GM18861 (cell line): ENCODE measurements around the gene CFAP100.

Source experiments
- ATAC-seq: cut with Tn5 transposase; IDR thresholded peaks from one replicate; pipeline ENCODE4 v1.9.1; 2021; ENCODE audit not compliant: unreplicated experiment

Gene CFAP100

DNA sequence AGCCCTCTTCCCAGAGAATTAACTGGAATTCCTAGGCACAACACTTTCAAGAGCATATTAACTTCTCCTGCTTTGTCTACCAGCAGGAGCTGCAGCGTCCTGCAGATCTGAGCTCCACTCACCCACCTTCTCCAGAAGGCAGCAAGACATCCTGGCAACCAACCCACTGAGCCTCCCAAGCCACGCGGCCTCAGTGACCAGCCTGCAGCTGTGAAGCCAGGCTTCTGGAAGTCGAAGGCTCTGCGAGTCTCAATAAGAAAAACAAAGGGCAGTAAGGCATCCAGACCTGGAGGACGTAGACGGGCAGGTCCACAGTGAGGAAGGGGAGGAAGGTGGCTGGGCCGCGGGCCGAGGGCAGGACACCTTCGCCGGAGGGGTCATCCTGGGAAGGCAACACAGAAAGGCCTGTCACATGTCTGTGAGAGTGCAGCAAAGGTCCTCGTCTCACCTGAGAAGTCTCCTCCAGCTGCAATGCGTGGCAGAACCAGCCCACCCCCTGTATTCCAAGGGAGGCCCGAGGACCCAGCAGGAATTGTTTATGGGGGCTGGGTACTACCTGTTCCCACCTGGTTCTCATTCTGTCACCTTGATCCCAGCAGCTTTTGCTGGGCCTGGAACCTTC is 44.7 kb downstream of the CFAP100 start:
- ATAC-seq, result no peak

DNA sequence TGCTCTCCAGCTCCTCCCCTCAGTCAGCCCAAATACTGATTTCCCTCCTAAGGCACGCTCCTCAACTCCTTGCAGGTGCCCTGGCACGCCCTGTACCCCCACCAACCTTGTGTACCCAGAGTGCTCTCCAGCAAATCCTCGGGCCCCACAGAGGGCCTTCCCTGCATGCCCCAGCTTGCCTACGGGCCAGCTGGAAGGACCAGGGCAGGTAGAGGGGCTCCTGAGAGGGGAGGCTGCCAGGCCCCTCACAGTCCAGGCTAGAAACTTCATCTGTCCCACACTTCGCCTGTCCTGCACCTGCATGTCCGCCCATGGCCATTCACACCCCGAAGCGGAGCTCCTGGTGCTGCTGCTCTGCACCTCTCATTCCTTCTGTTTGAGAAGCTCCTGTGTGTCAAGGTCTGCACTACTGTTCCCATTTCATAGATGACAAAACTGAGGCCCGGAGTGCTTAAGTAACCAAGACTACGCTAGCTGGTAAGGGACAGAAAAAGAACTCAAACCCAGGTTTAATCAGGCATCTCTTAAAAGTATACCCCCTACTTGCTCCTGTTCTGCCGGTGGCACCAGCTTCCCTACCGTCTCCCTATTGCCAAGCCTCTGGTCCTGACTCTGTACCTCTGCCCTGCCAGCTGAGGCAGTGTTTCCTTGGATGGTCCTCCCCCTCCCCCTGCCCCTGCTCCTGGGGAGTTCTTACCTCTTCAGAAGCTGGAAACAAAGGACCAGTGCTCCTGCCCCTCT is 45.4 kb downstream of the CFAP100 start:
- ATAC-seq, result no peak

DNA sequence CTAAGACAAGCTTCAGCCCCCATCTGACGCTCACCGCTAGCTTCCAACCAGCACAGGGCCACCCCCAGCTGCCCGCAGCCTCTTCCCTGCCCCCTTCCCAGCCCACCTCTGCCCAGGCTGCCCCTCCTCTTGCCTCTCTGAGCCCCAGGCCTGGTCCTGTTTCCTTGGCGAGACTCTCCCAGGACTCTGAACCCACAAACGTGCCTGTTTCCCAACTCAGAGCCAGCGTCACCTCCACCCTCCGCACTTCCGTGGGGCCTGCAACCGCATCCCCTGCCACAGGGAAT is 45.9 kb downstream of the CFAP100 start:
- ATAC-seq, result no peak

DNA sequence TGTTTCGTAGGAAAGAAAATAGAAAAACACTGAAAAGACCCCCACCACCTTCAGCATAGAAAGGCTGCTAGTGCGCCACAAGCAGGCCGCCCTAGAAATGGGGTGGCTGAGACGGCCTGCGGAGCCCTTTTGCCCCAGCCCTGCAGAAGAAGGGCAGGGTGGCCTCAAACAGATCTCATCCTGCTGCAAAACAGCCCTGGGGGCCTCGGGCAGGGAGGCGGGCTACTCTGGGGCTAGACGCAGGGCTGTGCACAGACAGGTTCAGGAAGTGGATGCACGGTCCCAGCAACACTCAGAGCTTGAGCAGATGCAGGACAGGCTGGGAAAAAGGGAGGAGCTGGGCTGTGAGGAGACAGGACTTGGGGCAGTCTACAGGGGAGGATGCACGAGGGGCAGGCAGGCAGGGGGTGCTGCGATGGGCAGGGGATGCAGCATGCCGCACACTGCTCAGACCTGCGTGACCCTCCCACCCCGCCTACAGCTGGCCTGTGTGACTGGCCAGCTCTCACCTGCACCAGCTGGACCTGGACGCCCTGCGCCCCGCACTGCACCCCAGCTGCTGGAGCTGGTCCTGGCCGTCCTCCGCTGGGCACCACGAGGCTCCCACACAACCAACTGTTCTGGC is 46.7 kb downstream of the CFAP100 start:
- no peak for ATAC-seq

DNA sequence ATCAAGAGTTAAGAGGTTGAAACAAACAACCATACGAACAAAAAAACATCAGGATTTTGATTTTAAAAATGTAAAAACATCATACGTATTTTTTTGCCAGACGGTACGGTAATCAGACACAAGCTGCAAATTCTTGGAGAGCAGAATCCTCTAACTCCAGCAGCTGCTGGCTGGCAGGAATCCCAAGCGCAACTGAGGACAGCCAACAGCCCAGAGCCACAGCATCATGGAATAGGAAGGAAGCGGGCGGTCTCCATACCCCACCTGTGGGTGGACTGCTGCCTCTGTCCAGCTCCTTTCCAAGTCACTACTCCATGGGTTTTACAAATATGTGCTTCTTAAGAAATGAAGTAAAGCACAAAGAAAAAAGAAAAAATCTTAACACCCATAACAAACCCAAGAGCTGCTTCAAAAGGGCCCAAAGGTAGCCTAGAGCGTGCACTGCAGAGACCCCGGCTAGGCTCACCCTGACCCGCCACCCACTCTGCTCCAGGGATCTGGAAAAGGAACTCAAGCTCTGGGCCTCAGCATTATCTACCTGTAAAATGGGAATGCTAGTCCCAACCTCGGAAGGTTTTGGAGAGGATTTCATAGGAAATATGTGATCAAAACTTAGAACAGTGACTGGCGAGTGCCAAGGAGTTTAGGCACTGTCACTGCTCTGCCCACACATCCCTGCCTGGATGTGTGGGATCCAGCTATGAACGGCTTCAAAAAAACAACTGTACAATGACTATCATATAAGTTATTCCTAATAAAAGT is 47.6 kb downstream of the CFAP100 start:
- ATAC-seq, result no peak

DNA sequence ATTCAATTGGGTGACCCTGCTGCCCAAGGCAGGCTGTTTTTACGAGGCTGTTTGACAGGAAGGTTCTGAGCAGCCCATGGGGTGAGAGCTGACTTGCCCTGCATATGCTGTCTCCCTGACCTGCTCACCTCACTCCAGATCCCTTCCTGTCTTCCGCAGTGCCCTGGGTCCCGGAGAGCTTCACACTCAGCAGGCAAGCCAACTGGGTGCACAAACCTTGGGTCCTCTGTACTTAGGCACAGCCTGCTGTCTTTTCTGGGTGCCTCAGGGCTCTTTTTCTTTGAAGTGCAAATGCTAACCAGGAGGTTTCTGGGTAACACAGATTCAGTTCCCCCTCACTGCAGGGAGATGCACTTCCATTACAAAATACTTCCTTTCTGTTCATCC is 48.1 kb downstream of the CFAP100 start:
- ATAC-seq, result no peak

DNA sequence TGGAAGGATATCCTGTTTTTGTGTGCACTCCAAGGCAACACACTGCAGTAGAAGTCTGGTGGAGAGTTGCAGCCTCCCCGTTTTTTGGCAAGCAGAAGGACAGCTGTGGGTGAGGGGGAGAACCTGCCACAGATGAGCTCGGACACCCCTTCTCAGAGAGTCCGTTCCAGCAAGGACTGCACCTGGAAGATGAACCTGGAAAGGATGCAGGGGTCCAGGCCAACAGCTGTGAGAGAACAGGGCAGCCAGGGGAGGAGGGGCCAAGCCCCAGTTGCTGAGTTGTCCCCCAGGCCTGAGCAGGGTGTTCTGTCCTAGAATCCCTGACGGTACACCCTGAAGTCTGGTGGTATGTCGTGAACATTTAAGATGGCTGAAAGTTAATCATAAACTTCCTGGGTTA is 50.8 kb downstream of the CFAP100 start:
- ATAC-seq, result no peak

DNA sequence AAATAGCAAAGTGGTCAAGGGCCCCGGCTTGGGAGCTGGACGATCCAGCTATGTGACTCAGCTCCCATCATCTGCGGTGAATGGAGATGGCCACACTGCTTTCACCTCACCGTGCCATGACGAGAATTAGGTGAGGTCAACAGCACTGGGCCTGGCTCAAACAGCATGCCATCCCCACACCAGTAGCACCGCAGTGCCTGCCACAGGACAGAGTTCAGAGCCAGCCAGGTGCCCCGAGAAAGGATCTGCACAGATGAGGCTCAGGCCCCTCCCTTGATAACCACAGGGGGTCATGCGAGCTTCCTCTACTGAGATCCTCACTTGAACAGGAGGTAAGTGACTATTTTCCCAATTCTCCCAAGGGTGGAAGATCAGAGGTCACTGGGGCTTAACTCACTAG is 51.6 kb downstream of the CFAP100 start:
- no peak for ATAC-seq

DNA sequence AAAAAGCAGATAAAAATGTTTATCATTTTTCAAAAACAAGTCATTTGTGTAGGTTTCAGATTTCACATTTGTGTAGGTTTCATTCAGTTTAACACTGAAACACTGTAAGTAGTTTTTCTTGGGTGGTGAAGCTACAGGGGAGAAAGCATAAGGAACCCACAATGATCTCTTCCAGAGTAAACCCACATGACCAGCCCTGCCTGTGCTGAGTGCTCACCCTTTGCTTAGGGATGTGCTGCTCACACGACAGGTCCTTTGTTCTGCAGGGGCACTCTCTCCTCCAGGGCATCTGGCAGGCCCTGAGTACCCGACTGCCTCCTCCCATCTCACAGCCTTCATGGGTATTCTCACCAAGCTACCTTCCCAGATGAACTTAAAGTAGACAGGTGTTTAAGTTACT is 52.1 kb downstream of the CFAP100 start:
- no peak for ATAC-seq

DNA sequence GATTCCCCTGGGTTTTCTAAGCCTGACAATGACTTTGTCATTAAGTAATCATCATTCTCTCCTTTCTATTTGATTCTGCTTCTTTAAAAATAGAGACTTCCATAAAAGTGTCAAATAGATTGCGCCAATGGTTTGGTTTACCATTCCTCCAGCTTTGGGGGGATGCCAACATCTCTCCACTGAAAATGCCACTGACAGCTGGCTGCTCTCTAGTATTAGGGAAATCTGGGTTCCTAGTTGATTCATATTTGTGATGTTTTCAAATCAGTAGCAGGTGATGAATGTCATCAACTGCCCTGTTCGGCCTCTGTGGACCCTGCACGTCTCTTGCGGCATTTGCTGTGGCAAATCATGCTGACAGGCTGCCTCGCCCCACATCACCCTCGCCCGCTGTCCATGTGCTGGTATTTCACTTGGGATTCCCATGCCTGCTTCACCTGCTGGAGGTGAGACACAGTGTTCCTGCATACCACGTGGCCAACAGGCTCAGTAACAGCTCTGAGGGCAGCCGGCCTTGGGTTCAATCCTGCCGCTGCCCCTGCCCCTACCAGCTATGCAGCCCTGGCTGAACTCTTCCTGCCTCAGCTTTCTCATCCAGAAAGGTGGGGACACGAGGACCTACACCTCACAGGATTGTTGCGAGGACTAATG is 52.9 kb downstream of the CFAP100 start:
- ATAC-seq, result no peak

DNA sequence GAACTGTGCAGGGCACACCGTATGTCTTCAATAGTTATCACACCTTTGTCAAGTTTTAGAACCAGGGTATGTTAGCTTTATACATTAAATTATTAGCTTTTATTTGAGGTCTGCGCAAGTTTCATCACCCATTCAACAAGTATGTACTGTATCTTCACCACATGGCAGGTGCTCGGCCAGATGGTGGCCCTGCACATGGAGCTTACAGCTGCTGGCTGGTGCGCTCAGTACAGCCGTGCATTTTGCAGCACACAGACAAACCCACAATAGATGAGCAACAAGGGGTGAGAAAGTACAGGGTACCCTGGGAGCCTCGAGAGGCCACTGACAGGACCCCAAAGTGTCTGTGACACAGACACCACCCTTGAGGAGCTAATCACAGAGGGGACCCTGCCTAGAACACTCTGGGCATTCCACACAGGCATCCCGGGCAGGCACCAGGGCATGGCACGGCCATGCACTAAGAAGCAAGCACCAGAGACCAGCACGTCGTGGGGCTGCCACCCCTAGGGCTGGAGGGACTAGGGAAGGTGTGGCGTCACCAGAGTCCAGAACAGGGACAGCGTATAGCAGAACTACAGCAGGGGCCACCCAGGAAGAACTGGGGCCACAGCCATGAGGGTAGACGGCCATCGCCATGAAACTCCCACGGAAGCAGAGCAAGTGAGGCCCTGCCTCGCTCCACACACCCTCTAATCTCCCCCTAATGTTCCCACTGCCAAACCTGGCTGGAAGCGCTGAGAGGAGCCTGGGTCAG is 53.6 kb downstream of the CFAP100 start:
- ATAC-seq, result no peak

DNA sequence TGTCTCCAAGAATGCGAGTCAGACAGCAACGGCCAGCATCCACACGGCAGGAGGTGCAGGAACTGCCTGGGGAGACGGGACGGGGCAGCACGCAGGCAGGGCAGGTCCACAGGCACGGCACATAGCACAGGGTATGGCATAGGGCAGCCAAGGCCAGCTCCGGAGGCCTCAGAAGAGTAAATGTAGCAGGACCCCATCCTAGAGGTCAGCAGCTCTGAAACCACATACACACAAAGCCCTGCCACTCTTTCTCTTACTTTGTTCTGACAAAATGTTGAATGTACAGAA is 54.1 kb downstream of the CFAP100 start:
- no peak for ATAC-seq

DNA sequence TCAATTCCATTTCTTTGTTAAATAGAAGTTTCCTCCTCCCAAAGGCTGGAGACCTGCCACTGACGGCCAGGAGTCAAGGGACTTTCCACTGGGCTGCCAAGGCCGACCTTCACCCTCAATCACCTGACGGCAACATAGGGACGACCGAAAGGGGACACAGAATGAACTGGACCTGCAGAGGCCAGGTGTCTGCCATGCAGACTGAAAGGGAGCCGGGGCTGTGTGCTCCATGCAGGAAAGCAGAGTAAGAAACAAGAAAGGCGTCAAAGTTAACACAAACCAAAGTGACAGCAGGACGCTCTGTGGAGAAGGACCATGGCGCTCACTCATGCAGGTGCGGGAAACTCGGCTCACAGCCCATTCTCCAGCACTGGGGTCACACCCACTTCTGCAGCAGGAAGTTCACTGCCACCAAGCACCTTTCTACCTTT is 54.9 kb downstream of the CFAP100 start:
- ATAC-seq, result no peak

DNA sequence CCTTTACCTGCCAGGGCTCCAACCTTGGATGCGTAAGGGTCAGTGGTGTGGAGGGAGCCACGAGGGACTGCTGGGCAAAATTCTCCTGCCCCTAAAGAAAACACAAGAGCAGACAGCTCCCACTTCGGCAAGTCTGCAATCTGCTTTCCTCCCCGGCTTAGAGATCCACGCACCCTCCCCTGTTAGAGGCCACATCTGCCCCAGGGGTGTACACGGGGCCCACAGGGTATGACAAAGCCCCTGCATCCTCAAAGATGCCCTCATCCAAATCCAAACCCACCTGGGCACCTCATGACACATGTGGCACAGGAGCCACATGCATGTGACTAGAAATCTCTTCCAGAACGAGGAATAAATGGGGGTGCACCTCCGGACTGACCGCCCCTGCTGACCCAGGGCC is 55.5 kb downstream of the CFAP100 start:
- ATAC-seq, result no peak

DNA sequence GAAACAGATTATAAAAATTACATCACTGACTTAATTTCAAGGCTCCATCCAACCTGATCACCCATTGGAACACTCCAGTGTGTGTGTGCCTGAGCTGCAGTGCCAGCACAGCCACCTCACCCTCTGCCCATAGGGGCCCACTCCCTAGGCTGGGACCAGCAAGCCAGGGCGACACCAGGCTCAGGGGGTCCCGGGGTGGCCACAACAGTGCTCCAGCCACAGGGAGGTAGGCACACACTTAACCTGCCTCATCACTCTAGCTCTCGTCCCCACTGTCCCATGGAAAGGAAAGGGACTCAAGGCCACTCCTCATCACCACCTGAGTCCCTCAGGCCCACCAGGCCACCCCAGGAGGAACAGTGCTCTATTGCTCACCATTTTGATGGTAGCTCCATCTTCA is 56.0 kb downstream of the CFAP100 start:
- ATAC-seq, result no peak

DNA sequence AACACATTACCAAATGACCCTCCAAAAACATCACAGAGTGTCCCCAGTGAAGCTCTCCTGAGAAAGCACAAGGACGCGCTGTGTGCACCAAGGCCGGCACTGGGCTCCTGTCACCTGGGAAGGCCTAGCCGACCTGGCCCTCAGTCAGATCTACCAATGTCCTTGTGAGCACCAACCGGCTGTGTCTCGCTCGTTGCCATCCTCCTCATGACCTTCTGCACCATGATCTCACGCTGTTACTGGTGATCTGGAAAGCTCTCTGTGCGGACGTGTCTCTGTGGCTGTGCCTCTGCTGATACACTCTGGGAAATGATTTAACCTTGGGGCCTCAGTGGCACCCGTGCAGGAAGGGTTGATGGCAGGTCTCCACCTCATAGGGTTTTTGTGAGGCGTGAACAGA is 56.8 kb downstream of the CFAP100 start:
- ATAC-seq, result no peak

DNA sequence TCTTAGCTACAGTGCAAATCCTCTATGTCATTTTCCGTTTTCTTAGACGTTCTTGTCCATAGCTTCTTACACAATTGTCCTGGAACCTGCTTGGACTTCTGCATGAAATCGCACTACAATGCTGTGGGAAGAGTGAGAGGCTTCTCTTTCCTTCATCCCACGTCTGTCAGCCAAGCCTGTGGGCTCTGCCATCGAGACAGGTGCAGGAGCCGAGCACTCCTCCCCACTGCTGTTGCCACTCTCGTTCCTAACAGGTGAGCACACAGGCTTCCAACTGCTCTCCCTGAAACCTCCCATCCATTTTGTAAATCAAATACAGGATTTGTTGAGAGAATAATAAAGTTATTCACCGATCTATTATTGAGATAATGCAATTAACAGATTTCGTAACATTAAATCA is 57.5 kb downstream of the CFAP100 start:
- no peak for ATAC-seq

DNA sequence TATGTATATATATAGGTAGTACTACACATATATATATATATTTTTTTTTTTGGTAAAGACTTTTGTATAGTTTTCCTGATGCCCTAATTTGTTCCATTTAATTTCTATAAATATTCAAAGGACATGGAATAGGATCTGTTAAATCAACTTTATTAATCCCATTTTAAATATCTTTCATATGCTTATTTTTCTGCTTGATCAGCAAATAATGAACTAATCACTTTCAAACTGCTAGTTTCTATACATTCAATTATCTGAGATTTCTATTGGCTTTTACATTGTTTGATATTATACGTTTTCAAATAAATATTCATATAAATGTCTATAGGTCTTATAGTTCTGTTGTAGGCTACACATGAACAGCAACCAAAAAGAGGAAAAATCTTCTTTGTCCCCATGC is 59.3 kb downstream of the CFAP100 start:
- ATAC-seq, result no peak

DNA sequence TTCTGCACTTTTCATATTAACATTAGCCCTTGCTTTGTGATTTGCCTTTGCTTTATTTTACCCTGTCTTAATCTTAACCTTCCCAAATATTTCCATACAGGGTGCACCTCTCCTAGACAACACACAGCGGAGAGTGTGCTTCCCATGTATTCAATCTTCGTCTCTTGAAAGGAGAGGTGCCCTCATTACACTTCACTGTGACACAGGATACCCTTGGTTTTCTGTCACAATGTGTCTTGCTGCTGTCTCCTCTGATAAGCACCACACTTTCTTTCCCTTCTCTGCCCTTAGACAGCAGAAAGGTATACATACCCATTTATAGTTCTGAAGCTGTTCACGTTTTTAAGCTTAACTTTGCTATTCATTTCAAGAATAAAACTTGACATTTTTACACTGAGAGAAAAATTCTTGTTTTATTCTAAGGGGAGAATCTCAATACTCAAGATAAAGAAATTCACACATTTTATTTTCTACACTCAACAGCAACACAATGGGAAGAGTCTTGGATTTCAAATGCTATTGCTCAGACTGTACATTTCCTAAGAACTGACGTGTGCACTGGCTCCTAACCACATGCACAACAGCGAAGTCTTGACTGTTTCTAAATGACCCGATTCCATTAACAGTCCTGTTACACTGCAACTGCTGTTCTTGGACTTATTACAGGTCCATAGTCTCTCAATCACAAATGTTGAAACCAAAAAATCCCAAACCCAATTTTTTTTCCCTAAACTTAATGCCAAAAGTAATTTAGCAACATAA is 59.9 kb downstream of the CFAP100 start:
- no peak for ATAC-seq

DNA sequence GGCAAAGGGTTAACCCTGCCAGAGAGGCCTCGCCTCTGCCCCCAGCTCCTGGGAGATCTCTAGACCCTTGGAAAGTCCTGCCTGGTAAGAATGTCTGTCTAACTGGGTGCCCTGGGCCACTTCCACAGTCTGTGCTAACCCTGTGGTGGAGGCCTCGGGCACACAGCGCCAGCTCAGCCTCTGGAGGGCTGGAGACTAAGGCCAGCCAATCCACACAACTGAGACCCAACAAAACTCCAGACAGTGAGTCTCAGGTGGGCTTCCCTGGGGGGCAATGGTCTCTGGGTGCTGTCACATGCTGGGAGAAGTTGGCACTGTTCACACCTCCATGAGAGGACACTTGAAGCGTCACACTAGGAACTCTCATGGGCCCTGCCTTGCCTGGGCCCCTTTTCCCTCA is 61.5 kb downstream of the CFAP100 start:
- no peak for ATAC-seq
